Loucy (cell line): ENCODE measurements around the gene EIF4E2.

Experiments
- CTCF ChIP-seq: fragments of 200-600 bp; sonication (generic); conservative IDR thresholded peaks from 2 replicates; pipeline ENCODE4 v1.5.1; 2014; ENCODE audit warnings: mild to moderate bottlenecking, antibody characterized with exemption, low read length
- EZH2phosphoT487 ChIP-seq: fragments of 200-600 bp; IDR thresholded peaks from 2 replicates; pipeline ENCODE4 v1.6.1; 2018; ENCODE audit warnings: antibody characterized with exemption, mild to moderate bottlenecking, moderate library complexity, borderline replicate concordance

GRCh38 chr2:232505856-232506255, 44.6 kb upstream of the EIF4E2 start:
- TF ChIP-seq CTCF: no peak
- TF ChIP-seq EZH2phosphoT487: no peak
